T-cell (primary cell): Measurements from ENCODE around the gene COL4A1. TPM values are rescaled to one million over a fixed set of nuclear protein-coding genes. Genes with fewer than 3 reads are reported as not detected.
A peak's percentile ranks its signal among the peaks of the same experiment; 100 is the strongest.
"Not testable (repeated sequence)": the region's sequence is repeated elsewhere in the genome, so short reads cannot be mapped to it uniquely, and the experiment has no call there.

Experiments used
- ATAC-seq, 4 experiments: fragments of 200-7000 bp in 3 of 4; fragments of 150-1000 bp in 1 of 4; cut with Tn5 transposase; replicated peaks in 1 of 4; 1 replicate in 3 of 4; 2 replicates in 1 of 4; pipeline ENCODE4 v1.10.0; 2021; ENCODE audit warnings: moderate library complexity in 3 of 4, mild to moderate bottlenecking in 2 of 4, moderate number of reproducible peaks in 1 of 4
- CTCF ChIA-PET, 2 donors: fragments of 300-600 bp; sonication (Branson Sonifier 250); formaldehyde crosslinking; loops; one replicate each; lab custom pipeline; 2022; ENCODE audit warnings: antibody characterized with exemption in 2 of 2; lab: Charles Lee
- POLR2A ChIA-PET, 2 donors: fragments of 300-600 bp; sonication (Branson Sonifier 250); formaldehyde crosslinking; loops; one replicate each; lab custom pipeline; 2022; ENCODE audit warnings: antibody characterized with exemption in 2 of 2; lab: Charles Lee
- DNase-seq, 35 experiments: peaks; one replicate each; pipeline versions ENCODE4 v3.0.0 to v3.0.0-alpha.2; 2013 to 2023
- H3K27ac ChIP-seq: one replicate; pipeline ENCODE4 v1.5.1; 2013; ENCODE audit warnings: low read length
- H3K27me3 ChIP-seq, 2 experiments: replicated peaks in 1 of 2; 1 replicate in 1 of 2; 2 replicates in 1 of 2; pipeline versions ENCODE4 v1.6.1 to v1.7.0; 2013; ENCODE audit warnings: low read length in 1 of 2, mixed read lengths in 1 of 2; ENCODE audit not compliant: control insufficient read depth in 2 of 2, insufficient read depth in 2 of 2; ENCODE audit errors: extremely low read depth in 1 of 2
- H3K36me3 ChIP-seq, 2 donors: 1 replicate in 1 of 2; 2 replicates in 1 of 2; pipeline versions ENCODE4 v1.6.1 to v1.7.0; 2013; ENCODE audit warnings: low read length in 1 of 2; ENCODE audit not compliant: control insufficient read depth in 2 of 2, insufficient read depth in 1 of 2; ENCODE audit errors: extremely low read depth in 1 of 2
- H3K4me1 ChIP-seq, 2 experiments: 1 replicate in 1 of 2; 2 replicates in 1 of 2; pipeline versions ENCODE4 v1.6.1 to v1.7.0; 2013; ENCODE audit warnings: low read length in 2 of 2, mixed read lengths in 1 of 2; ENCODE audit not compliant: insufficient read depth in 2 of 2, control insufficient read depth in 1 of 2; ENCODE audit errors: extremely low read depth in 1 of 2
- H3K4me3 ChIP-seq, 2 donors: 1 replicate in 1 of 2; 2 replicates in 1 of 2; pipeline versions ENCODE4 v1.5.1 to v1.7.0; 2013; ENCODE audit warnings: mild to moderate bottlenecking in 2 of 2, low read length in 1 of 2, moderate library complexity in 1 of 2; ENCODE audit not compliant: control insufficient read depth in 1 of 2; ENCODE audit errors: extremely low read depth in 1 of 2
- H3K9me3 ChIP-seq: 2 replicates; pipeline ENCODE4 v1.7.0; 2013
- H3K27ac Mint-ChIP-seq, 2 donors: one replicate each; pipeline ENCODE4 v1.8.0; 2020 to 2021; ENCODE audit warnings: mild to moderate bottlenecking in 2 of 2, mixed read lengths in 2 of 2
- H3K27me3 Mint-ChIP-seq, 2 donors: one replicate each; pipeline ENCODE4 v1.8.0; 2021 to 2022; ENCODE audit warnings: mixed read lengths in 2 of 2
- H3K36me3 Mint-ChIP-seq: one replicate; pipeline ENCODE4 v1.8.0; 2021; ENCODE audit warnings: mixed read lengths
- H3K4me1 Mint-ChIP-seq, 3 donors: one replicate each; pipeline ENCODE4 v1.8.0; 2020 to 2022; ENCODE audit warnings: mixed read lengths in 3 of 3, mild to moderate bottlenecking in 1 of 3
- H3K4me3 Mint-ChIP-seq, 3 donors: one replicate each; pipeline ENCODE4 v1.8.0; 2020 to 2022; ENCODE audit warnings: mild to moderate bottlenecking in 3 of 3, mixed read lengths in 3 of 3, moderate library complexity in 3 of 3
- H3K9me3 Mint-ChIP-seq, 3 donors: one replicate each; pipeline ENCODE4 v1.8.0; 2020 to 2022; ENCODE audit warnings: mixed read lengths in 3 of 3
- WGBS: methylation state at CpG from one replicate; pipeline ENCODE4 v1.1.5; 2013; ENCODE audit warnings: missing lambda C conversion rate; ENCODE audit not compliant: insufficient coverage; 5-methylcytosine and 5-hydroxymethylcytosine counted together
- total RNA-seq, 35 experiments: library from RNA in 6 of 35; stranded (reverse) in 6 of 35; fragments of 120-200 nt in 1 of 35; gene quantifications; one replicate each; pipeline versions ENCODE4 v1.2.1 to v1.2.4 and lab custom pipeline; 2013 to 2026

Gene COL4A1
- total RNA-seq, 5 donors from 2014 or later (not counting 1 experiment from before 2014, with no cell fraction given), result 0.49 to 1.3 (median 0.85) TPM; not detected in 2

- no peaks in the 10 kb centered on the region for H3K9me3 ChIP-seq
- H3K4me1 ChIP-seq, result peaks cover 0 to 4% of the 10 kb centered on the region in 2 experiments
- DNase-seq (no peak), ATAC-seq (no peak)
- Mint-ChIP-seq H3K9me3 (no peaks in the 10 kb centered on the region), H3K4me1 (peaks cover 0 to 2% (median 1%) of the 10 kb centered on the region in 3 donors), H3K4me3 (no peak overlapping the region), H3K27ac (no peak overlapping the region), H3K36me3 (no peaks in the 10 kb centered on the region), H3K27me3 (peaks cover 29 to 32% of the 10 kb centered on the region in 2 donors)
- H3K4me3 ChIP-seq, result no peak overlapping the region
- ChIA-PET POLR2A (no interaction called here), CTCF (no interaction called here)
- H3K27me3 ChIP-seq, result peaks cover 0 to 31% of the 10 kb centered on the region in 2 experiments
- 74% methylated on average over 6 of the region's 11 CpGs for WGBS
- no peak overlapping the region for H3K27ac ChIP-seq
- H3K36me3 ChIP-seq, result no peaks in the 10 kb centered on the region
Measured at GRCh38 chr13:110118106-110118505, 188.9 kb downstream of the COL4A1 start.

DNA sequence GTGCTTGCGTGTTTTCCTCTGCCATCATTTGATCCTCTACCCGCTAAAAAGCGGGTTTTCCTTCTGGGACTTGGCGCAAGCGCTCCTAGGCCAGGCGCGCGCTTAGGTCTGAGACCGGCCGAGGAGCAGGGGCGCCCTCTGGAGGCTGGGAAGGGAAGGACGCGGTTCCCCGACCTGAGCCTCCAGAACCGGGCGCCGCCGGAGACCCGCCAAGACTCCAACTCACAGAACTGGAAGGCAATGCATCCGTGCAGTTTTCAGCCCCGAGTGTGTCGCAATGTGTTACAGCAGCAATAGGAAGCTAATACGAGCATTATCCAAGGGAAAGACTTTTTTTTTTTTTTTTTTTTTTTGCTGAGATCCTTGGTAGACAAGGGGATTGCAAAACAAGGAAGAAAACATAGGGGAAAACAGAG is 190.9 kb downstream of the COL4A1 start:
- H3K27me3 Mint-ChIP-seq, result peaks cover 29 to 35% of the 10 kb centered on the region in 2 donors
- H3K36me3 Mint-ChIP-seq, result no peaks in the 10 kb centered on the region
- Histone ChIP-seq H3K36me3 (no peaks in the 10 kb centered on the region), H3K27me3 (peaks cover 0 to 27% of the 10 kb centered on the region in 2 experiments), H3K4me1 (peaks cover 0 to 4% of the 10 kb centered on the region in 2 experiments), H3K9me3 (no peaks in the 10 kb centered on the region), H3K27ac (no peak overlapping the region), H3K4me3 (no peak overlapping the region)
- ATAC-seq, result peak in 1 of 4 experiments; percentile 35
- peaks cover 0 to 2% (median 1%) of the 10 kb centered on the region in 3 donors for H3K4me1 Mint-ChIP-seq
- peak in 21 of 35 experiments; percentile 11 to 47 (median 22) for DNase-seq
- H3K27ac Mint-ChIP-seq, result no peak overlapping the region
- no peaks in the 10 kb centered on the region for H3K9me3 Mint-ChIP-seq
- no peak overlapping the region for H3K4me3 Mint-ChIP-seq
- POLR2A ChIA-PET, result no interaction called here
- CTCF ChIA-PET, result no interaction called here
- 34% methylated on average over 17 of the region's 23 CpGs for WGBS

DNA sequence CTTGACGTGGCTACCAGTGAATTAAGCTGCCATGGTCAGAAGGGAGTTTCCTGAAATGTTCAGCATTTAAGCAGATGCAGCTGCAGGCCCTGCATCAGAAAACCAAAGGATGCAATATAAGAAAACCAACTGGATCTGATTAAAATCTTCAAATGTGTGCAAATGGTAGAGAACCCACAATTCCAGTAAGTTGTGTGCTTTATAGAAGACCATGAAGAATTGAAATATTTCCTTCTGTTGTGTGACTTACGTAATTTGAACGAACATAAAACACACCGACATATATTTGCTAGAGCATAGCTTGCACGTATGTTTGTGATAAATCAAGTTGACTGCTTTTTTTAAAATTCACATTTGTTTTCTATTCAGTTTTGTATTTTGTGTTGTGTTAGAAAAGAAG is 191.4 kb downstream of the COL4A1 start:
- Histone ChIP-seq H3K27me3 (peaks cover 0 to 27% of the 10 kb centered on the region in 2 experiments), H3K4me1 (peaks cover 0 to 4% of the 10 kb centered on the region in 2 experiments), H3K27ac (no peak overlapping the region), H3K9me3 (no peaks in the 10 kb centered on the region), H3K36me3 (no peaks in the 10 kb centered on the region), H3K4me3 (no peak overlapping the region)
- Mint-ChIP-seq H3K36me3 (no peaks in the 10 kb centered on the region), H3K4me3 (no peak overlapping the region), H3K27me3 (peaks cover 25 to 32% of the 10 kb centered on the region in 2 donors), H3K9me3 (no peaks in the 10 kb centered on the region), H3K27ac (no peak overlapping the region), H3K4me1 (peaks cover 0 to 2% (median 1%) of the 10 kb centered on the region in 3 donors)
- DNase-seq (no peak), ATAC-seq (no peak)
- WGBS, result 20% methylated on average over 1 of the region's 5 CpGs
- ChIA-PET CTCF (no interaction called here), POLR2A (no interaction called here)

- CTCF ChIA-PET, result no interaction called here
- POLR2A ChIA-PET, result no interaction called here
Measured at GRCh38 chr13:110114316-110114715, 192.6 kb downstream of the COL4A1 start.

GRCh38 chr13:110113284-110113764 is 193.6 kb downstream of the COL4A1 start:
- ATAC-seq (no peak), DNase-seq (no peak)
- 38% methylated on average over 1 of the region's 2 CpGs for WGBS
- no peak overlapping the region for H3K4me3 ChIP-seq
- Mint-ChIP-seq H3K27ac (no peak overlapping the region), H3K9me3 (no peaks in the 10 kb centered on the region), H3K4me3 (no peak overlapping the region), H3K4me1 (peaks cover 0 to 2% (median 1%) of the 10 kb centered on the region in 3 donors), H3K27me3 (peaks cover 24 to 32% of the 10 kb centered on the region in 2 donors), H3K36me3 (no peaks in the 10 kb centered on the region)
- H3K9me3 ChIP-seq, result no peaks in the 10 kb centered on the region
- peaks cover 0 to 25% of the 10 kb centered on the region in 2 experiments for H3K27me3 ChIP-seq
- H3K27ac ChIP-seq, result no peak overlapping the region
- H3K4me1 ChIP-seq, result peaks cover 0 to 4% of the 10 kb centered on the region in 2 experiments
- POLR2A ChIA-PET, result no interaction called here
- no peaks in the 10 kb centered on the region for H3K36me3 ChIP-seq
- CTCF ChIA-PET, result no interaction called here

More at GRCh38 chr13:110114316-110114715, 192.6 kb downstream of the COL4A1 start:
- Mint-ChIP-seq H3K9me3 (no peaks in the 10 kb centered on the region), H3K4me1 (peaks cover 0 to 2% (median 1%) of the 10 kb centered on the region in 3 donors), H3K27ac (no peak overlapping the region), H3K36me3 (no peaks in the 10 kb centered on the region), H3K4me3 (no peak overlapping the region), H3K27me3 (peaks cover 24 to 32% of the 10 kb centered on the region in 2 donors)
- H3K27me3 ChIP-seq, result peaks cover 0 to 25% of the 10 kb centered on the region in 2 experiments
- H3K36me3 ChIP-seq, result no peaks in the 10 kb centered on the region
- no peak overlapping the region for H3K27ac ChIP-seq
- DNase-seq (no peak), ATAC-seq (no peak)
- no peaks in the 10 kb centered on the region for H3K9me3 ChIP-seq
- no CpG with 5 or more reads among the region's 2 CpGs for WGBS
- H3K4me3 ChIP-seq, result no peak overlapping the region
- H3K4me1 ChIP-seq, result peaks cover 0 to 4% of the 10 kb centered on the region in 2 experiments

GRCh38 chr13:110112379-110112778 is 194.6 kb downstream of the COL4A1 start:
- peaks cover 0 to 17% of the 10 kb centered on the region in 2 experiments for H3K27me3 ChIP-seq
- H3K4me1 ChIP-seq, H3K27ac ChIP-seq, H3K4me1 Mint-ChIP-seq, CTCF ChIA-PET, H3K36me3 Mint-ChIP-seq, H3K4me3 ChIP-seq, H3K9me3 Mint-ChIP-seq, H3K4me3 Mint-ChIP-seq, ATAC-seq, H3K36me3 ChIP-seq, H3K9me3 ChIP-seq, POLR2A ChIA-PET, H3K27ac Mint-ChIP-seq: not testable (repeated sequence)
- peak in 3 of 35 experiments; percentile 3 to 5 (median 4) for DNase-seq
- WGBS, result no CpG with 5 or more reads among the region's 6 CpGs
- H3K27me3 Mint-ChIP-seq, result peaks cover 19 to 26% of the 10 kb centered on the region in 2 donors
